ENCODE measurements around the gene KCNN1. TPM values are rescaled to one million over a fixed set of nuclear protein-coding genes. Genes with fewer than 3 reads are reported as not detected.
A peak's percentile ranks its signal among the peaks of the same experiment; 100 is the strongest.

The KCNN1 gene
- total RNA-seq, 4 donors from 2014 or later = 0.22 to 3.1 TPM; not detected in 2

GRCh38 chr19:17933414-17934129 is 33.3 kb upstream of the KCNN1 start:
- intact Hi-C loops (cut with DNase I) = loop anchor here (5.0 kb wide), 1 partner anchor 66 kb away; no protein-coding TSS in a partner anchor
- WGBS, 2 donors = 15 to 16% methylated on average over 19 of the region's 19 CpGs
- peaks cover 0 to 23% (median 0%) of the 10 kb centered on the region in 3 donors for H3K36me3 ChIP-seq
- peak overlapping the region; percentile 85 to 95 (median 92) for H3K27ac ChIP-seq
- no peaks in the 10 kb centered on the region for H3K9me3 ChIP-seq
- no peak for TF ChIP-seq POLR2A (IDR thresholded peaks at IDR 0.05)
- TF ChIP-seq, protein P1, sequence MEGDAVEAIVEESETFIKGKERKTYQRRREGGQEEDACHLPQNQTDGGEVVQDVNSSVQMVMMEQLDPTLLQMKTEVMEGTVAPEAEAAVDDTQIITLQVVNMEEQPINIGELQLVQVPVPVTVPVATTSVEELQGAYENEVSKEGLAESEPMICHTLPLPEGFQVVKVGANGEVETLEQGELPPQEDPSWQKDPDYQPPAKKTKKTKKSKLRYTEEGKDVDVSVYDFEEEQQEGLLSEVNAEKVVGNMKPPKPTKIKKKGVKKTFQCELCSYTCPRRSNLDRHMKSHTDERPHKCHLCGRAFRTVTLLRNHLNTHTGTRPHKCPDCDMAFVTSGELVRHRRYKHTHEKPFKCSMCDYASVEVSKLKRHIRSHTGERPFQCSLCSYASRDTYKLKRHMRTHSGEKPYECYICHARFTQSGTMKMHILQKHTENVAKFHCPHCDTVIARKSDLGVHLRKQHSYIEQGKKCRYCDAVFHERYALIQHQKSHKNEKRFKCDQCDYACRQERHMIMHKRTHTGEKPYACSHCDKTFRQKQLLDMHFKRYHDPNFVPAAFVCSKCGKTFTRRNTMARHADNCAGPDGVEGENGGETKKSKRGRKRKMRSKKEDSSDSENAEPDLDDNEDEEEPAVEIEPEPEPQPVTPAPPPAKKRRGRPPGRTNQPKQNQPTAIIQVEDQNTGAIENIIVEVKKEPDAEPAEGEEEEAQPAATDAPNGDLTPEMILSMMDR (IDR thresholded peaks at IDR 0.05) = no peak
- DNase-seq = no peak
- no peaks in the 10 kb centered on the region for H3K27me3 ChIP-seq
- peak overlapping the region; percentile 80 to 98 (median 88) for H3K4me3 ChIP-seq
- peaks cover 20 to 31% (median 20%) of the 10 kb centered on the region in 3 donors for H3K4me1 ChIP-seq

GRCh38 chr19:17936379-17936778 is 30.5 kb upstream of the KCNN1 start:
- Histone ChIP-seq H3K27me3 (no peaks in the 10 kb centered on the region), H3K36me3 (peaks cover 0 to 52% (median 0%) of the 10 kb centered on the region in 3 donors), H3K4me3 (no peak overlapping the region), H3K27ac (no peak overlapping the region), H3K9me3 (no peaks in the 10 kb centered on the region), H3K4me1 (peaks cover 20 to 31% (median 20%) of the 10 kb centered on the region in 3 donors)
- no peak for DNase-seq
- TF ChIP-seq, protein P1 (IDR thresholded peaks at IDR 0.05) = no peak
- no peak for TF ChIP-seq POLR2A (IDR thresholded peaks at IDR 0.05)
- whole genome bisulfite sequencing, 2 donors = 93 to 95% methylated on average over 3 to 10 of the region's 21 CpGs
- intact Hi-C loops (cut with DNase I) = loop anchor here (5.0 kb wide), 1 partner anchor 61 kb away; no protein-coding TSS in a partner anchor

DNA sequence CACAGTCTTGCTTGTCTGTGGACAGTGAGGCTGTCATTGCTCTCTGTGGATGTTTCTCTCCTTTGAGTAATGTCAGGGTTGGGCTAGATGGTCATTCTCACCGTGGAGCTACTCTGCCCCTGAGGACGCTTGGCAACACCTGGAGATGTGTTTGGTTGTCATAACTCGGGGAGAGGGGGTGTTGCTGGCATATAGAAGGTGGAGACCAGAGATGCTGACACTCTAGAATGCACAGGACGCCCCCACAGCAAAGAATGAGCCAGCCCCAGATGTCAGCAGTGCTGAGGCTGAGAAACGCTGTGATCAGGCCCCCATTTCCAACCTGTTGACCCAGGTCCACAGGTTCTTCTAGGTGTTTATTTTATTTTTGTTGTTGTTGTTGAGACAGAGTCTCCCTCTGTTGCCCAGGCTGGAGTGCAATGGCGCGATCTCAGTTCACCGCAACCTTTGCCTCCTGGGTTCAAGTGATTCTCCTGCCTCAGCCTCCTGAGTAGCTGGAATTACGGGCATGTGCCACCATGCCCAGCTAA is 29.5 kb upstream of the KCNN1 start:
- Histone ChIP-seq H3K36me3 (peaks cover 0 to 61% (median 0%) of the 10 kb centered on the region in 3 donors), H3K4me1 (peaks cover 11 to 25% (median 13%) of the 10 kb centered on the region in 3 donors), H3K4me3 (no peak overlapping the region), H3K27me3 (no peaks in the 10 kb centered on the region), H3K27ac (no peak overlapping the region), H3K9me3 (no peaks in the 10 kb centered on the region)
- no peak for TF ChIP-seq POLR2A (IDR thresholded peaks at IDR 0.05)
- TF ChIP-seq, protein P1 (IDR thresholded peaks at IDR 0.05) = no peak
- intact Hi-C loops (cut with DNase I) = loop anchor here (5.0 kb wide), 1 partner anchor 60 kb away; no protein-coding TSS in a partner anchor
- 85 to 90% methylated on average over 9 of the region's 9 CpGs for WGBS, 2 donors
- no peak for DNase-seq

- Histone ChIP-seq H3K4me3 (no peak overlapping the region), H3K36me3 (peaks cover 0 to 69% (median 0%) of the 10 kb centered on the region in 3 donors), H3K4me1 (peaks cover 11 to 30% (median 11%) of the 10 kb centered on the region in 3 donors), H3K27me3 (no peaks in the 10 kb centered on the region), H3K9me3 (no peaks in the 10 kb centered on the region), H3K27ac (peak overlapping the region in 2 of 4 donors; percentile 29 to 38)
- 25 to 64% methylated on average over 4 to 5 of the region's 7 CpGs for WGBS, 2 donors
- no peak for DNase-seq
- no peak for TF ChIP-seq POLR2A (IDR thresholded peaks at IDR 0.05)
- TF ChIP-seq, protein P1 (IDR thresholded peaks at IDR 0.05) = peak; percentile 89 to 97 (median 93)
- intact Hi-C loops (cut with DNase I) = loop anchor here (5.0 kb wide), 1 partner anchor 59 kb away; no protein-coding TSS in a partner anchor
These were observed 28.6 kb upstream of the KCNN1 start for GRCh38 chr19:17938092-17938845.

Measured in esophagus squamous epithelium (tissue), 5 donors.